Activated CD4-positive, alpha-beta memory T cell treated with anti-CD3 and anti-CD28 coated beads, Interleukin-2, amount 10 ng/mL, durations not matched to agents 7 days and 5 days (primary cell): ENCODE data around the gene CEP43. TPM values are rescaled to one million over a fixed set of nuclear protein-coding genes. Genes with fewer than 3 reads are reported as not detected.

ENCODE experiments used
- CTCF ChIA-PET: fragments of 350-600 bp; sonication (Branson Sonifier 250); formaldehyde crosslinking; loops from one replicate; lab custom pipeline; 2021; ENCODE audit warnings: antibody characterized with exemption, inconsistent platforms; lab: Charles Lee
- POLR2A ChIA-PET: fragments of 350-600 bp; sonication (Branson Sonifier 250); formaldehyde crosslinking; loops from one replicate; lab custom pipeline; 2021; ENCODE audit warnings: antibody characterized with exemption; lab: Charles Lee
- DNase-seq: peaks from one replicate; pipeline ENCODE4 v3.0.0-alpha.2; 2020
- H3K27ac Mint-ChIP-seq: one replicate; pipeline ENCODE4 v1.8.0; 2021; ENCODE audit warnings: mild to moderate bottlenecking, mixed read lengths
- H3K27me3 Mint-ChIP-seq: one replicate; pipeline ENCODE4 v1.8.0; 2021; ENCODE audit warnings: mixed read lengths
- H3K36me3 Mint-ChIP-seq: one replicate; pipeline ENCODE4 v1.8.0; 2021; ENCODE audit warnings: low read depth, mixed read lengths
- H3K4me1 Mint-ChIP-seq: one replicate; pipeline ENCODE4 v1.8.0; 2021; ENCODE audit warnings: mixed read lengths
- H3K4me3 Mint-ChIP-seq: one replicate; pipeline ENCODE4 v1.8.0; 2021; ENCODE audit warnings: mild to moderate bottlenecking, mixed read lengths
- H3K9me3 Mint-ChIP-seq: one replicate; pipeline ENCODE4 v1.8.0; 2021; ENCODE audit warnings: mixed read lengths
- total RNA-seq, 2 experiments: library from RNA; stranded (reverse); gene quantifications; one replicate each; pipeline ENCODE4 v1.2.3, GENCODE V29; 2021

Gene CEP43
- total RNA-seq, 2 experiments from 2014 or later, result 21.5 to 22.8 TPM

DNA sequence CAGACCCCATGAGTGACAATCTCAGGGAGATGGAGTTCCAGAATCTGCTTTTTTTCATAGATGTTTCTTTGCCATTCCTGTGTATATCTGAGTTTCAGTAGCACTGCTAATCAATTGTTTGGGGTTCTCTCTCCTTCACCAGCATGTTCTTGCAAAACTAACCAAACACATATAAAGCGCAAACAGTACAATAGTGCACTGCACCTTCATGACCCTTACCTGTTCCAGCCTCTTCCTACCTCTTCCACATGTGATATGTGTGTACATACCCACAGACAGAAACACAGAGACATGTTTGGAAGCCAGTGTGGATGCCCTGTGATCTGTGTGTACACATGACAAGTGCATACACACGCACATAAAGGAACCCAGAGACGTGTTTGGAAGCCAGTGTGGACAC, 1.8 kb upstream of the CEP43 start:
- Mint-ChIP-seq H3K4me1 (peaks cover 45% of the 10 kb centered on the region), H3K4me3 (peak overlapping the region; percentile 82), H3K36me3 (peaks cover 56% of the 10 kb centered on the region), H3K9me3 (no peaks in the 10 kb centered on the region), H3K27me3 (no peaks in the 10 kb centered on the region), H3K27ac (peak overlapping the region; percentile 80)
- CTCF ChIA-PET, result interaction anchor here (0.9 to 4.1 kb wide), 3 partner anchors 8 to 141 kb away, joined by 3 to 34 read pairs (median 3); no protein-coding TSS in a partner anchor
- POLR2A ChIA-PET, result interaction anchor here (1.0 to 3.0 kb wide), 4 partner anchors 38 to 145 kb away, joined by 3 to 20 read pairs (median 4); partner anchors contain the start of genes CCR6 and RNASET2
- no peak for DNase-seq

DNA sequence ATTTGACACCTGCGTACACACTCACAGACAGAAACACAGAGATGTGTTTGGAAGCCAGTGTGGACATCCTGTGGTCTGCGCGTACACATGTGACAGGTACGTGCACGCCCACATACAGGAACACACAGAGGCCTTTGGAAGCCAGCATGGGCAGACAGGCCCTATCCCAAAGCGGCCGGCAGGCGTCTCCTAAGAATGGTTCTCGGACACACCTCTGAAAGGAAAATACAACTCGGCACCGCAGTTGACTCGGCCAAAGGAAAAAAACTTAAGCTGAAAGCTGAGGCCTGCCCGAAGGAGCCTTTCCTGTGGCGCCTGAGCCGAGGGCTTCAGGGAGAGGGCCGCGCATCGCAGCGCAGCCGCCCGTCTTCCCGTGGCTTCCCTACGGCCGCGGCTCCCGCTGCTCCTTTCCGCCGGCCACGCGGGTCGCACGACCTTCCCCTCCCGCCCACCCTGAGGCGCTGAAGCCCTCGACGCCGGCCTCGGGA, 1.4 kb upstream of the CEP43 start:
- POLR2A ChIA-PET, result interaction anchor here (1.0 to 3.0 kb wide), 9 partner anchors 8 to 144 kb away, joined by 3 to 20 read pairs (median 6); partner anchors contain the start of genes CCR6 and RNASET2
- H3K4me3 Mint-ChIP-seq, result peak overlapping the region; percentile 82
- peaks cover 52% of the 10 kb centered on the region for H3K36me3 Mint-ChIP-seq
- peak overlapping the region; percentile 80 for H3K27ac Mint-ChIP-seq
- CTCF ChIA-PET, result interaction anchor here (0.8 to 4.1 kb wide), 5 partner anchors 9 to 223 kb away, joined by 3 to 34 read pairs (median 4); no protein-coding TSS in a partner anchor
- peak; percentile 68 for DNase-seq
- H3K27me3 Mint-ChIP-seq, result no peaks in the 10 kb centered on the region
- no peaks in the 10 kb centered on the region for H3K9me3 Mint-ChIP-seq
- peaks cover 44% of the 10 kb centered on the region for H3K4me1 Mint-ChIP-seq

DNA sequence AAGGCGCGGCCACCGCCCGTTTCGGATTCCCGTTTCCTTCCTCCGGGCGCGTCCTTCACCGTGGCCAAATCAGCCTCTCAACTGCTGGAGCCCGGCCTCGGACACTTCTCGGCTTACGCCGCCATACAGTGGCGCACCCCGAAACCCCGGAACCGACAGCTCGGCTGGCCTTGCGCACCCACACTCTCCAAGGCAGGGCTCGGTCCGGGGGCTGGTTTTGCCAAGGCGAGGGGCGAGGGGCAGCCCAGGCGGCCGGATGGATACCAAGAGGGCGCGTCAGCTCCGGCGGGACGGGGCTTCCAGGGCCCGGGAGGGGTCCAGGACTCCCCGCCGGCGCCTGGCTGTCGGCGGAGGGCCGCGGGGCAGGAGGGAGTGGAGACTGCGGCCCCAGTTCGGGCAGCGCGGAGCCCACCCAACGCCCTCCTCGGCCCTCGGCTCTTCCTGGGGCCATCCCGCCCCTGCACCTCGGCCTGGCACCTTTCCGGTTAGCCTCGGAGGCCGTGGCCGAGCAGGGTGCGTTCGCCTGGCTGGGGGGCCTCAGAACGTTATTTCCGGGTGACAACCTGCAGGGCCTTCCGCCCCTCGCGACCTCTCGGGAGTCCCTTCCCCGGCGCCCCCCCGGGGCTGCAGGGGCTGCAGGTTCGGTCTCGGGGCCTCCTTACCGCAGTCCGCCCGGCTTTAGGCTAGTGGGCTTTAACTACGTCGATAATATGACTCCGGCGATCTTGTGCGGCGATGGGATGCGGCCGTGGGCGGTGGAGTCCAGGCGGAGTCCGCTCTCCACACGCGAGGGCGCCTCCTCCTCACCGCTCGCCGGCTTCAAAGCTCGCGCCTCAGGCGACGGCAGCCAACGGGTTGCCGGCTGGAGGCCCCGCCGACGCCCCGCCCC, 697 bp upstream of the CEP43 start:
- no peaks in the 10 kb centered on the region for H3K9me3 Mint-ChIP-seq
- peaks cover 42% of the 10 kb centered on the region for H3K4me1 Mint-ChIP-seq
- peaks cover 46% of the 10 kb centered on the region for H3K36me3 Mint-ChIP-seq
- ChIA-PET POLR2A (interaction anchor here (1.0 to 3.0 kb wide), 13 partner anchors 9 to 144 kb away, joined by 3 to 35 read pairs (median 6); partner anchors contain the start of genes CCR6 and RNASET2), CTCF (interaction anchor here (0.8 to 4.1 kb wide), 8 partner anchors 9 to 224 kb away, joined by 3 to 34 read pairs (median 4); partner anchors contain the start of gene RNASET2)
- H3K4me3 Mint-ChIP-seq, result peak overlapping the region; percentile 84
- DNase-seq, result peak; percentile 35
- peak overlapping the region; percentile 82 for H3K27ac Mint-ChIP-seq
- no peaks in the 10 kb centered on the region for H3K27me3 Mint-ChIP-seq

DNA sequence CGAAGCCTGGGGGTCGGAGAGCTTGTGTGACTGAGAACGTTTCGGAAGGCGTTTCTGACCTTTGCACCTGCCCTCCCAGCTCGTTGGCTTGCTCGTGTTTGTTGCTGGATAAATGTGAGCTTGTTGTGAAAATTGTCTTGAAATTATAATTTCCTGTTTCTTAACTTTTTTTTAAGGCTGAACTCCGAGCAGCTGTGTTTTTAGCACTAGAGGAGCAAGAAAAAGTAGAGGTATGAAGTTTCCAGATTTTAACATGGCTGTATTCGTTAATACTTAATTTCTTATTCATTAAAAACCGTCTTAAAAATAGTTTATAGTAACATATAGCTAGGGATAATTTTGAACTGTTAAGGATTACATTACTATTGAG, 672 bp downstream of the CEP43 start:
- no peak for DNase-seq
- ChIA-PET CTCF (interaction anchor here (0.5 to 4.1 kb wide), 9 partner anchors 11 to 351 kb away, joined by 3 to 34 read pairs (median 6); partner anchors contain the start of gene RNASET2), POLR2A (interaction anchor here (0.9 to 3.0 kb wide), 10 partner anchors 10 to 123 kb away, joined by 3 to 35 read pairs (median 6); partner anchors contain the start of genes CCR6 and RNASET2)
- Mint-ChIP-seq H3K9me3 (no peaks in the 10 kb centered on the region), H3K36me3 (peaks cover 41% of the 10 kb centered on the region), H3K27me3 (no peaks in the 10 kb centered on the region), H3K27ac (peak overlapping the region; percentile 68), H3K4me1 (peaks cover 40% of the 10 kb centered on the region), H3K4me3 (peak overlapping the region; percentile 89)

DNA sequence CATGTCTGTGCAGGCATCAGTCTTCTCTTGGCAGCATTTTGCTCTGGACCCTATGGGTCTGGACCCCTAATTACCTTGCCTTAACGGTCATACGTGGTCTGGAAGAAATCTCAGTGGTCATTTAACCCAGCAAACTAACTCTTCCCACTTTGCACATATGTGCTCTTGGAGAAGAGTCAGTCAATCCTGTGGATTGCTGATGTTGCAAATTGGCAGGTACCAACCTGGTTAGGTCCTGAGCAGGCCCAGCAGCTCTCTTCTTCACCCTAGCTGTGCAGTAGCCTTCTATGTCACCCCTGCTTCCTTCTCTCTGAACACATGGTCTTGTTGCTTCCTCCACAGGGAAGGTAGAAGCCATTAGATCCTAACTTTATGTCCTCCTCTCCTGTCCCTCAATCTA, 1.6 kb downstream of the CEP43 start:
- Mint-ChIP-seq H3K27ac (no peak overlapping the region), H3K4me3 (peak overlapping the region; percentile 89), H3K9me3 (no peaks in the 10 kb centered on the region), H3K36me3 (peaks cover 42% of the 10 kb centered on the region), H3K4me1 (peaks cover 39% of the 10 kb centered on the region), H3K27me3 (no peaks in the 10 kb centered on the region)
- ChIA-PET POLR2A (interaction anchor here (1.6 to 2.0 kb wide), 2 partner anchors 9 to 44 kb away, joined by 4 to 35 read pairs; partner anchors contain the start of gene RNASET2), CTCF (interaction anchor here (1.1 to 4.1 kb wide), 5 partner anchors 12 to 141 kb away, joined by 3 to 34 read pairs (median 6); no protein-coding TSS in a partner anchor)
- no peak for DNase-seq

DNA sequence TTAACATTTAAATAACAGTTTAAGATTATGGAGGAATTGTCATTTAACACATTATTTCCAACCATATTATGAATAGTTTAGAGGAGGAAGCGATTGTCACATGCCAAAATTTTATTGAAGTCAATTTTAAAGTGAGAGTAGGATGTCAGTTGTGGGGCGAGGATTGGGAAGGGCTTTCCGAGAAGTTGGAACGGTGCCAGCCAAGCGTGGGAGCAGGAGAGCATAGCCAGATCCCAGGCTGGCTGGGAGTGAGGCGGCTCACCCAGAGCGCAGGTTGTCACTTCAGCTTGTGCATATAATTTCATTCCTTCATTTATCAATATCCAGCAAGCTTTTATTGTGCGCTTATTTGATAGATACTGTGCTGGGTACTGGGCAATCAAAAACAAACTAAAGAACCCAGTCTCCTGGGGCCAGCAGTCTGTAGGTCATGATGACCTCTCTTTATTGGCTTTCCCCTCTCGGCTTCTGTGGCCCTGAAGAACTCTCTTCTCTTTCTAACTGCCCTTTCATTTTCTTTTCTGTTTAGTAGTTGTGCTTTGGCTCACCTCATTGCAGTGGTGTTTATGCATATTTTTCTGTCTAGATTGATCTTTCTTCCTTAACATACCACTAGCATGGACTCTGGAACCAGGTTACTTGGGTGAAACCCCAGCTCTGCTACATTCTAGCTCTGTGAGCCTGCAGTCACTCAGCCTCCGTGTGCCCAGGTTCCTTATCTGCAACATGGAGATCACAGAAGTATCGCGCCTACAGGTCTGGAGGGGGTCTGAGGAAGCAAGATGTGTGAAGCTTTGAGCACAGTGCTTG, 6.4 kb downstream of the CEP43 start:
- no peaks in the 10 kb centered on the region for H3K9me3 Mint-ChIP-seq
- CTCF ChIA-PET, result interaction anchor here (0.7 to 1.7 kb wide), 6 partner anchors 15 to 231 kb away, joined by 3 to 6 read pairs (median 4); no protein-coding TSS in a partner anchor

DNA sequence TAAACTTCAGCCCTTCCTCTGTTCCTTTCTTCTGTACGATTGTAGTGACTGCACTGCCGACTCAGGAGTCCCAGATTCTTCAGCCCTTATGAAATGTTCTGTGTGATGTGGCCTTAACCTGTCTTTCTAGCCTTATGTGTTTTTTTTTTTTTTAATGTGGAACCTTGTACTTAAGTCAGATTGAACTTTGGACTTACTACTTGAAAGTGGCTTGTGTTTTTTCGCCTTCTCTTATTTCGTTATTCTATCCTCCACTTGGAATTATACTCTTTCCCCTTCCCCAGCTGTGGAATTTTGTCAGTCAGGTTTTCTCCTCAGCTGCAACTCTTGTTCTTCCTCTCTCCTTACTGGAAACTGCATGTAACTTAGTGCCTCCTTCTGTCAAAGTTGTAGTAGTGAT, 8.8 kb downstream of the CEP43 start:
- H3K4me1 Mint-ChIP-seq, result peaks cover 4% of the 10 kb centered on the region
- H3K27me3 Mint-ChIP-seq, result no peaks in the 10 kb centered on the region
- peaks cover 60% of the 10 kb centered on the region for H3K36me3 Mint-ChIP-seq
- H3K9me3 Mint-ChIP-seq, result no peaks in the 10 kb centered on the region
- ChIA-PET POLR2A (no interaction called here), CTCF (no interaction called here)
- H3K4me3 Mint-ChIP-seq, result no peak overlapping the region
- DNase-seq, result no peak
- no peak overlapping the region for H3K27ac Mint-ChIP-seq

More for the DNA sequence above, 6.4 kb downstream of the CEP43 start:
- POLR2A ChIA-PET, result no interaction called here
- Mint-ChIP-seq H3K36me3 (peaks cover 59% of the 10 kb centered on the region), H3K4me1 (peaks cover 20% of the 10 kb centered on the region), H3K27me3 (no peaks in the 10 kb centered on the region), H3K4me3 (no peak overlapping the region), H3K27ac (no peak overlapping the region)
- no peak for DNase-seq

DNA sequence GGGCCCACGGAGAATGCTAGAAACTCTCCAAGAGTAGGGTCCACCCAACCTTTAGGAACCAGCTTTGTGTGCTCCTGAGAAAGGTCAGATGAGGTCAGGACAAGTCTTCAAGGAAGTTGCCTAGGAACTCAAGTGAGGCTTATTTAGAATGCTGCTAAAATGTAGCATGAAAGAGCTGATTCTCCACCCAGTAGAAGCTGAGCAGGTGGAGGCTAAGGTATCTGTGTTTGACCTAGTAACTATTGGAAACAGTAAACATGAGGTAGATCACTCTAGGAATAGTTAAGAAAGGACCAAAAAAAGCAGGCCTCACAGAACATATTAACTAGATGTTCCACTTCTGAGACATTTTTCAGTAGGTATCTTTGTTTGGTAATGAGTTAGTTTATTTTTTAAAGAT, 13.9 kb downstream of the CEP43 start:
- Mint-ChIP-seq H3K4me3 (no peak overlapping the region), H3K4me1 (peaks cover 3% of the 10 kb centered on the region), H3K9me3 (no peaks in the 10 kb centered on the region), H3K27me3 (no peaks in the 10 kb centered on the region), H3K36me3 (peaks cover 52% of the 10 kb centered on the region), H3K27ac (no peak overlapping the region)
- ChIA-PET CTCF (no interaction called here), POLR2A (no interaction called here)
- DNase-seq, result no peak

DNA sequence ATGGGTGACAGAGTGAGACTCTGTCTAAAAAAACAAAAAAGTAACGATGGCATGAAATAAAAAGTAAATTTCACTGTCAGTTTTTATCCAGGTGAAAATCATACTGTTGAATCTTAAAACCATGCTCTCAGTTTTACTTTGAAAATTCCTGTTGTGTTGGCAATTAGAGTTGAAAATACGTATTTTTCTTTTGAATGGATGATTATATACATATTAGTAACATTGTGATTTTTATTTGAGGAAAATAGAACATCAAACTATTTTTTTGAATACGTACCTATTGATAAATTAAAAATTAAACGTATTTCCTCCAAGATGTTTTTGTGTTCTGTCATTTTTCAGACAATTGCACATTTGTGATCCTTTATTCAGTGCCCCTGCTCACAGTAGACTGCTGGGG, 14.7 kb downstream of the CEP43 start:
- H3K27ac Mint-ChIP-seq, result no peak overlapping the region
- ChIA-PET POLR2A (no interaction called here), CTCF (no interaction called here)
- no peak overlapping the region for H3K4me3 Mint-ChIP-seq
- H3K9me3 Mint-ChIP-seq, result no peaks in the 10 kb centered on the region
- DNase-seq, result no peak
- no peaks in the 10 kb centered on the region for H3K27me3 Mint-ChIP-seq
- H3K4me1 Mint-ChIP-seq, result peaks cover 3% of the 10 kb centered on the region
- H3K36me3 Mint-ChIP-seq, result peaks cover 47% of the 10 kb centered on the region

DNA sequence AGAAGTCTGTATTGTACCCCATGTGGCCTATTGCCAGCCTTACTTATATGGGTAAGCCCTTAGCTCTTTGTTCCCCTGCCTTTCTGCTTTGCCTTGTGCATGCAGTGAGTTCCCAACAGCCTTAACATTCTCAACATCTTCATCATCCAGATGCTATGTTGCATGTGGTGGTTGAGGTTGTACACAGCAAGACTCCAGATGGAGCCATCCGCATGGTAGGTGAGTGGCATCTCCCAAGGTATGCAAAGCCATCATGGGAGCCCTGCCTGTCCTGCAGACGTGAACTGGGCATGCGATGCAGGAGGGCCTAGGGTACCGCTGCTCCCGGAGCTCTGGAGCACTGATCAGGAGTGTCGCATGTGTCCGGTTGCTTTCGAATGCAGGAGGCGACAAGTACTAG, 16.1 kb downstream of the CEP43 start:
- Mint-ChIP-seq H3K27ac (no peak overlapping the region), H3K9me3 (no peaks in the 10 kb centered on the region), H3K4me1 (peaks cover 3% of the 10 kb centered on the region), H3K27me3 (no peaks in the 10 kb centered on the region), H3K36me3 (peaks cover 43% of the 10 kb centered on the region), H3K4me3 (no peak overlapping the region)
- no peak for DNase-seq
- CTCF ChIA-PET, result interaction anchor here (0.6 kb wide), 1 partner anchor 753 kb away, joined by 3 read pairs; no protein-coding TSS in a partner anchor
- POLR2A ChIA-PET, result no interaction called here

DNA sequence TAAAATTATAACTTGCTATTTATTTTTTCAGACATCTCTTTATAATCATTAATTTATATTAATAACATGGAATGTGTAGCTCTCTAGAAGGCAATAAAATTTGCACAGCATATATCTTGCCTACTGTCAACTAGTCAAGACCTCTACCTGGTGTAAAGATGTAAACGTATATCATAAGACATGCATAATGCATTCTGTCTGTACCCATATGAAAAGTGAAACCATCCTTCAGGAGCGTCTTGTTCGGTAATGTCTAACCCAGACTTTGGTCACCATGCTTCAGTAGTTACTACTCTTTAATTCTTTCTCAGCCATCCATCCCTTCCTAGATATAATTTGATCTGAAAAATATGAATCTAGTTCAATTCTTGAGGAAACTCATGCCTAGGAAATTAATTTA, 21.0 kb downstream of the CEP43 start:
- no peaks in the 10 kb centered on the region for H3K27me3 Mint-ChIP-seq
- ChIA-PET CTCF (no interaction called here), POLR2A (no interaction called here)
- H3K27ac Mint-ChIP-seq, result no peak overlapping the region
- H3K4me1 Mint-ChIP-seq, result peaks cover 3% of the 10 kb centered on the region
- H3K9me3 Mint-ChIP-seq, result no peaks in the 10 kb centered on the region
- peaks cover 20% of the 10 kb centered on the region for H3K36me3 Mint-ChIP-seq
- no peak for DNase-seq
- no peak overlapping the region for H3K4me3 Mint-ChIP-seq

DNA sequence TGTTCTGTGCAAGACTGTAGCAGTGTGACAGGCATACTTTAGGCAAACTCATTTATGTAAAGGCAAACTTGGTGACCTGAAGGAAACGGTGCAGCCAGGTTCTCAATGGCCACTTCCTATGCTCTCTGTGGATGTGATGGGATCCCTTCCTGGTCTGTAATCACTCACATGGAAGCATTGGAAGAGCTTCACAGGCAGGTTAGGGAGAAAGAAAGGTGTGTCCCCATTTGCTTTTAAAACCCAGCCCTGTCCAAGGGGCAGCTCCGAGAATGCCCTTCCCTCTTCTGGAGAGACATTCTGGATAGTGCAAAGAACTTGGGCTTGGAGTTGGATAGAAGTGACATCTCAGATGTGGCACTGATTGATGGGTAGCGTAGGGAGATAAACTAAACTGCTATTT, 28.1 kb downstream of the CEP43 start:
- peaks cover 58% of the 10 kb centered on the region for H3K36me3 Mint-ChIP-seq

More for the DNA sequence above, 28.1 kb downstream of the CEP43 start:
- Mint-ChIP-seq H3K27me3 (no peaks in the 10 kb centered on the region), H3K9me3 (no peaks in the 10 kb centered on the region), H3K4me3 (no peak overlapping the region), H3K27ac (no peak overlapping the region), H3K4me1 (peaks cover 12% of the 10 kb centered on the region)
- POLR2A ChIA-PET, result no interaction called here
- CTCF ChIA-PET, result no interaction called here
- DNase-seq, result no peak
